Activated naive CD4-positive, alpha-beta T cell treated with anti-CD3 and anti-CD28 coated beads for 36 hours (primary cell): ENCODE data around the gene CYP4F12. TPM values are rescaled to one million over a fixed set of nuclear protein-coding genes. Genes with fewer than 3 reads are reported as not detected.
"Not testable (repeated sequence)": the region's sequence is repeated elsewhere in the genome, so short reads cannot be mapped to it uniquely, and the experiment has no call there.

Source experiments
- CTCF ChIA-PET: fragments of 350-600 bp; sonication (Branson Sonifier 250); formaldehyde crosslinking; loops from one replicate; lab custom pipeline; 2021; ENCODE audit warnings: antibody characterized with exemption; lab: Charles Lee
- DNase-seq: peaks from one replicate; pipeline ENCODE4 v3.0.0-alpha.2; 2020
- H3K27ac Mint-ChIP-seq: one replicate; pipeline ENCODE4 v1.8.0; 2021; ENCODE audit warnings: mild to moderate bottlenecking, mixed read lengths
- H3K27me3 Mint-ChIP-seq: one replicate; pipeline ENCODE4 v1.8.0; 2021; ENCODE audit warnings: low read depth, mixed read lengths
- H3K36me3 Mint-ChIP-seq: one replicate; pipeline ENCODE4 v1.8.0; 2021; ENCODE audit warnings: low read depth, mixed read lengths
- H3K4me1 Mint-ChIP-seq: one replicate; pipeline ENCODE4 v1.8.0; 2021; ENCODE audit warnings: low read depth, mixed read lengths
- H3K4me3 Mint-ChIP-seq: one replicate; pipeline ENCODE4 v1.8.0; 2021; ENCODE audit warnings: mild to moderate bottlenecking, moderate library complexity, mixed read lengths
- H3K9me3 Mint-ChIP-seq: one replicate; pipeline ENCODE4 v1.8.0; 2021; ENCODE audit warnings: mixed read lengths
- intact Hi-C: fragments of 100-400 bp; cut with micrococcal nuclease; formaldehyde crosslinking; loops from one replicate; pipeline ENCODE4 v1.15.1; 2023
- total RNA-seq, 2 experiments: library from RNA; stranded (reverse); gene quantifications; one replicate each; pipeline ENCODE4 v1.2.3, GENCODE V29; 2021

Gene CYP4F12
- total RNA-seq, 2 experiments from 2014 or later: not detected

DNA sequence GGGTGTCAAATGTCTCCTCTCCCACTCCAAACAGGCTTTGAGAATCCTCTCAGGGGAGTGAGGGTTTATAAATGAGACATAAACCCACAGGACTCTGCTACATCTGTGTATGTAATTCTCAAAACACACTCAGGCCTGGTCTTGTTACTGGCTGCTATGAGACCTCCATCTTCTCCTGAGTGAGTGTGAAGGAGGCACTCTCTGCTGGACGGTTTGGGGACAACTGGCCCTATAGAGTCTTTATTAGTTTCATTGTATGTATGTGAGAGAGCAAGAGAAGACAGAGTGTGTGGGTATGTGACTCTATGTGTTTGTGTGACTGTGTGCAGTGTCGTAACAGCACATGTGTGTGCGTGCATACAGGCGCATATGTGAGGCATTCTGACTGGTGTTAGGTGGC lies 9.6 kb upstream of the CYP4F12 start:
- Mint-ChIP-seq H3K27me3 (peaks cover 4% of the 10 kb centered on the region), H3K9me3 (no peaks in the 10 kb centered on the region), H3K27ac (no peak overlapping the region), H3K36me3 (no peaks in the 10 kb centered on the region), H3K4me1 (no peaks in the 10 kb centered on the region), H3K4me3 (no peak overlapping the region)
- CTCF ChIA-PET: no interaction called here
- DNase-seq: no peak
- intact Hi-C loops: no loop called here

- Mint-ChIP-seq H3K27me3 (no peaks in the 10 kb centered on the region), H3K9me3 (no peaks in the 10 kb centered on the region), H3K4me3 (no peak overlapping the region), H3K4me1 (no peaks in the 10 kb centered on the region), H3K36me3 (no peaks in the 10 kb centered on the region), H3K27ac (no peak overlapping the region)
- CTCF ChIA-PET: no interaction called here
- intact Hi-C loops: no loop called here
- no peak for DNase-seq
Observed at GRCh38 chr19:15666186-15666585, 6.7 kb upstream of the CYP4F12 start.

DNA sequence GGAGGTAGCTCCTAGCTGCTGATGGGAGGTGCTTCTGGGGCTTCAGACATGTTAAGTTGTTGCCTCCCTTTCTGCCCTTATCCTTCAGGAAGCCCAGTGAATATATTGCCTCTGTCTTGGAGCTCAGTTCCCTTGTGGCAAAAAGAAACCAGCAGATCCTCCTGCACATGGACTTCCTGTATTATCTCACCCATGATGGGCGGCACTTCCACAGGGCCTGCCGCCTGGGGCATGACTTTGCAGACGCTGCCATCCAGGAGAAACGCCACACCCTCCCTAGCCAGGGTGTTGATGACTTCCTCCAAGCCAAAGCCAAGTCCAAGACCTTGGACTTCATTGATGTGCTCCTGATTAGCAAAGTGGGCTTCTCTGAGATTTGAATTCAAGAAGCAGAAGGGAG lies 6.0 kb upstream of the CYP4F12 start:
- no peaks in the 10 kb centered on the region for H3K27me3 Mint-ChIP-seq
- H3K36me3 Mint-ChIP-seq: no peaks in the 10 kb centered on the region
- no peaks in the 10 kb centered on the region for H3K4me1 Mint-ChIP-seq
- no peak overlapping the region for H3K4me3 Mint-ChIP-seq
- H3K27ac Mint-ChIP-seq: no peak overlapping the region
- no peaks in the 10 kb centered on the region for H3K9me3 Mint-ChIP-seq
- CTCF ChIA-PET: no interaction called here
- DNase-seq: no peak
- intact Hi-C loops: no loop called here

- Mint-ChIP-seq H3K36me3 (no peaks in the 10 kb centered on the region), H3K4me1 (peaks cover 19% of the 10 kb centered on the region), H3K27me3 (no peaks in the 10 kb centered on the region), H3K4me3 (no peak overlapping the region), H3K9me3 (no peaks in the 10 kb centered on the region), H3K27ac (no peak overlapping the region)
- CTCF ChIA-PET: no interaction called here
- intact Hi-C loops: no loop called here
- DNase-seq: no peak
Observed at GRCh38 chr19:15669440-15669839, 3.4 kb upstream of the CYP4F12 start.

DNA sequence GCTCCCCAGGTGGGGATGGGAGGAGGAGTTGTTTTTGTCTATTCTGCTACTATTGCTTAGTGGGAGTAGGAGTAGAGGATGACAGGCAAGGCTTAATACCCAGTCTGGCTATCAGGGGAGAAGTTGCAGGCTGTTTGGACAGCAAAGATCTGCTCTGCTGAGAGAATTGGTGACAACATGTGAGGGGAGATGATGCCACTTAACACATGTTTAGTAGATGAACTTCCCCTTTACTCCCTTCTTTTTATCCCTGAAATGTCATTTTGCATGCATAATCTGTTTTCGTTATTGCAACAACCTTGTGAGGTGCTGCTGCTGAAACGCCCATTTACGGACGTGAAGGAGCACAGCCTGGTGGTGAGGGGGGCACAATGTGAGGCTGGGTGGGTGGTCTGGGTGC lies 3.0 kb upstream of the CYP4F12 start:
- CTCF ChIA-PET: no interaction called here
- Mint-ChIP-seq H3K27ac (no peak overlapping the region), H3K9me3 (no peaks in the 10 kb centered on the region), H3K27me3 (no peaks in the 10 kb centered on the region), H3K4me3 (no peak overlapping the region), H3K4me1 (peaks cover 21% of the 10 kb centered on the region), H3K36me3 (no peaks in the 10 kb centered on the region)
- no peak for DNase-seq
- intact Hi-C loops: no loop called here

GRCh38 chr19:15671237-15671821 lies 1.6 kb upstream of the CYP4F12 start:
- DNase-seq: no peak
- no peak overlapping the region for H3K27ac Mint-ChIP-seq
- peaks cover 21% of the 10 kb centered on the region for H3K4me1 Mint-ChIP-seq
- peaks cover 2% of the 10 kb centered on the region for H3K9me3 Mint-ChIP-seq
- no peaks in the 10 kb centered on the region for H3K27me3 Mint-ChIP-seq
- CTCF ChIA-PET: no interaction called here
- H3K4me3 Mint-ChIP-seq: no peak overlapping the region
- H3K36me3 Mint-ChIP-seq: no peaks in the 10 kb centered on the region
- intact Hi-C loops: no loop called here

- DNase-seq: no peak
- Mint-ChIP-seq H3K9me3 (peaks cover 5% of the 10 kb centered on the region), H3K27ac (no peak overlapping the region), H3K4me1 (peaks cover 21% of the 10 kb centered on the region), H3K27me3 (no peaks in the 10 kb centered on the region), H3K4me3 (no peak overlapping the region), H3K36me3 (no peaks in the 10 kb centered on the region)
- intact Hi-C loops: no loop called here
- CTCF ChIA-PET: no interaction called here
Observed at GRCh38 chr19:15671891-15672579, 852 bp upstream of the CYP4F12 start.

- H3K4me3 Mint-ChIP-seq: no peak overlapping the region
- H3K9me3 Mint-ChIP-seq: peaks cover 6% of the 10 kb centered on the region
- no peak overlapping the region for H3K27ac Mint-ChIP-seq
- intact Hi-C loops: no loop called here
- H3K4me1 Mint-ChIP-seq: peaks cover 21% of the 10 kb centered on the region
- CTCF ChIA-PET: no interaction called here
- peak; percentile 17 for DNase-seq
- no peaks in the 10 kb centered on the region for H3K36me3 Mint-ChIP-seq
- no peaks in the 10 kb centered on the region for H3K27me3 Mint-ChIP-seq
Observed at GRCh38 chr19:15673176-15673654, 328 bp downstream of the CYP4F12 start.

DNA sequence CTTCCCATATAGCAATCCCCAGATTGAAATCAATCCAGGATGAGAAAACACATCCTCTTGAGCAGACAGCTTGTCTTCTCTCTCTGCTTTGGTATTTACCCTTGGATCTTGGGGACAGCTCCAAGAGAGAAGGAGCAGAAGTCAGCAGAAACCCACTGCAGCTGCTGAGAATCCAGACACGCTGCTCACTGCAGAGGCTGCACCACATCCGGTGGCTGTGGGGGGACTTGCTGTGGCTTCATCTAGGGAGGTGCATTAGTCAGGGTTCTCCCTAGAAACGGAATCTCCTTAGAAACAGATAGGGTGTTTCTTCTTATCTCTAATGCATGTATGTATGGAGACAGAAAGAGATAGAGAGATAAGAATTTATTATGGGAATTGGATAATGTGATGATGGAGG lies 2.7 kb downstream of the CYP4F12 start:
- Mint-ChIP-seq H3K4me1 (peaks cover 21% of the 10 kb centered on the region), H3K27me3 (peaks cover 3% of the 10 kb centered on the region), H3K36me3 (no peaks in the 10 kb centered on the region), H3K4me3 (no peak overlapping the region), H3K9me3 (peaks cover 6% of the 10 kb centered on the region), H3K27ac (no peak overlapping the region)
- CTCF ChIA-PET: no interaction called here
- DNase-seq: no peak
- intact Hi-C loops: no loop called here

GRCh38 chr19:15679089-15679488 lies 6.2 kb downstream of the CYP4F12 start:
- DNase-seq: no peak
- no peak overlapping the region for H3K4me3 Mint-ChIP-seq
- no peak overlapping the region for H3K27ac Mint-ChIP-seq
- H3K4me1 Mint-ChIP-seq: peaks cover 4% of the 10 kb centered on the region
- peaks cover 6% of the 10 kb centered on the region for H3K9me3 Mint-ChIP-seq
- peaks cover 13% of the 10 kb centered on the region for H3K27me3 Mint-ChIP-seq
- CTCF ChIA-PET: interaction anchor here (0.6 kb wide), 1 partner anchor 761 kb away, joined by 3 read pairs; no protein-coding TSS in a partner anchor
- H3K36me3 Mint-ChIP-seq: no peaks in the 10 kb centered on the region
- intact Hi-C loops: no loop called here

DNA sequence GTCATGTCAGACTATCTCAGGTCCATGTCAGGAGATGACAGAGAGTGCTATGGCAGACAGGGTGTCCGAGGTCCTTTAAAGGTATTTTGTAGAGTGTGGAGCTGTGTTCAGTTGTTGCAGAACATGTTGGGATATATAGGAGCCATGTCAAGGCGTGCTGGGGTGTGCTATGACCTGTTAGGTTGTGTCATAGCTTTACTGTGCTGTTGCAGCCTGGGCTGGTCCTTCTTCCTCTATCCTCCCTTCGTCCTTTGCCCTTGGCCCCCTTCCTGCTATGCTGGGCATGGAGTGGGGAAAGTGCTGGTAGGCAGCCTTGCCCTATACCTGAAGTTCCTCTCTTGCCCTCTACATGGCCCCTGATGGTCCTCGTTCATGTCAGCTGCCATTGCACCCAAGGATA lies 7.0 kb downstream of the CYP4F12 start:
- H3K27ac Mint-ChIP-seq, CTCF ChIA-PET, H3K36me3 Mint-ChIP-seq, H3K9me3 Mint-ChIP-seq, DNase-seq, intact Hi-C loops, H3K4me1 Mint-ChIP-seq, H3K4me3 Mint-ChIP-seq: not testable (repeated sequence)
- H3K27me3 Mint-ChIP-seq: peaks cover 17% of the 10 kb centered on the region

- Mint-ChIP-seq H3K27me3 (peaks cover 21% of the 10 kb centered on the region), H3K36me3 (no peaks in the 10 kb centered on the region), H3K27ac (no peak overlapping the region), H3K9me3 (peaks cover 6% of the 10 kb centered on the region), H3K4me3 (no peak overlapping the region), H3K4me1 (no peaks in the 10 kb centered on the region)
- DNase-seq: no peak
- CTCF ChIA-PET: no interaction called here
- intact Hi-C loops: no loop called here
Observed at GRCh38 chr19:15680478-15681322, 7.8 kb downstream of the CYP4F12 start.
